ENCODE results near the gene MOGAT1.
"Not testable (repeated sequence)": the region's sequence is repeated elsewhere in the genome, so short reads cannot be mapped to it uniquely, and the experiment has no call there.

The MOGAT1 gene

DNA sequence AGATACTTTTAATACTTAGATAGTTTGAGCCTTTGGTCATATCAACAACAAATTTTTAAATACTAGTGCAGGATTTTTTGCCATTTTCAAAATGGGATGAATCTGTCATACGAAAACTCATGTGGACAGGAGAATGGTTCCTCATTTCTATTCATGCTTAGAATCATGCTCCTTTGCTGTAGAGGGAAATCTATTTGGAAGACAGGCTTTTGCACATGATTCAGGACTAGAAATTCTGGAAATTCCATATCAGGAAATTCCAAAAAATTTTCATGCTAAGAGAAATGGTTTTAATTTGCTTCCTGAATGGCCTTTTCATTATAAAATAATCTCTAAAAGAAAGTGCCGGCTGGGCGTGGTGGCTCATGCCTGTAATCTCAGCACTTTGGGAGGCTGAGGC is 39.3 kb downstream of the MOGAT1 start:
- no peak for DNase-seq (ENCODE audit: low read depth)

GRCh38 chr2:222711315-222711940 is 40.0 kb downstream of the MOGAT1 start:
- DNase-seq (ENCODE audit: low read depth), result no peak

DNA sequence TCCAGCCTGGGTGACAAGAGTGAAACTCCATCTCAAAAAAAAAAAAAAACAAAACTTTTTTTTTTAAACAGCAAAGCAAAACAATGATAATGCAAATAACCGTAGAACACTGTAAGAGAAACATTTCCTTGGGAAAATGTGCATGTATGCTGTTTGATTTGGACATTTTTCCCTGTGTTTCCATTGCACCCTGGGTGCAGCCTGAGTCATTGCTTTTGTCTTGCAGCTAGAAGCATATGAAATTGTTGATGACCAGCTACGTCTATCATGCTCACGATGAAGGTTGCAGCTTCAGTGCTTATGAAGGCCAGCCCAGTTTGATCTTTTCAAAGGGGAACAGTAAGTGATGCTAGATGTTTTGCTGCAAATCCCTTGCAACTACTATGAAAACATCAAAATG is 41.5 kb downstream of the MOGAT1 start:
- no peak for DNase-seq (ENCODE audit: low read depth)

DNA sequence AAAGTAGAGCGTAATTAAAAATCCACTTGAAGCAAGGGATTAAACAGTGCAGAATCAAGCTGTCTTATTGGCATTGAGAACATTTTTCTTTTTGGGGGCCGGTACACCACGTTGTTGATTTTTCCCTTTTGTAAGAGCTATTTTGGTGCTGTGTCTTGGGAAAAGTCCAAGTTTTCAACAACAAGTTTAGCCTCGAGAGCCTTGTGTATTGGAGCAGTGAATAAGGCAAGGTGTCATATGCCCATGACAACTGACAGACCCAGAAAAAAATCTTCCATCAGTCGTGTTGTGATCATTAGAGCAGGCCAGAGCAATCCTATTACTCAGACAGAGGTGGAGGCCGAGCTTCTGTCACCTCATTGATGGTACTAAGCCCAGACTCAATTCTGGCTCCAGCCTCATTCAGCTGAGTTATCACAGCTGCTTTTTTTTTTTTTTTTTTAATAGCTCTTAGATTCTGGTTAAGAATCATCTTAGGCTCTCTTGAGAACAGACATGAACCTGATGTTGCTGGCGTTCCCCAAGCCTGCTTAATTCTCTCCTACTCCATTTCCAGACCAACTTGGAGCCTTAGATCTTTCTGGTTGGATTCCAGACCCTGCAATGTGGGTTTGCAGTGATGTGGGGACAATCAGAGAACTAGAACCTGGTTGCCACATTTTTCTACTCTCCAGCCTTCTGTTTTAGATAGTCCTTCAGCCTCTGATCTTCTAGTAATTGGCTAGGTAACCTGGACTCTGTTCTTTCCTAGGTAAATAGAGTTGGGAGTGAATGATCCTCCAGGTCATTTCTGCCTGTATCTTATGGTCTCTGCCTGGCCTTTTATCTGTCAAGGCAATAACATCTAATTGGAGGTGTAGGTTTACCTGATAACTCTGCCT is 43.1 kb downstream of the MOGAT1 start:
- DNase-seq (ENCODE audit: low read depth), result no peak

DNA sequence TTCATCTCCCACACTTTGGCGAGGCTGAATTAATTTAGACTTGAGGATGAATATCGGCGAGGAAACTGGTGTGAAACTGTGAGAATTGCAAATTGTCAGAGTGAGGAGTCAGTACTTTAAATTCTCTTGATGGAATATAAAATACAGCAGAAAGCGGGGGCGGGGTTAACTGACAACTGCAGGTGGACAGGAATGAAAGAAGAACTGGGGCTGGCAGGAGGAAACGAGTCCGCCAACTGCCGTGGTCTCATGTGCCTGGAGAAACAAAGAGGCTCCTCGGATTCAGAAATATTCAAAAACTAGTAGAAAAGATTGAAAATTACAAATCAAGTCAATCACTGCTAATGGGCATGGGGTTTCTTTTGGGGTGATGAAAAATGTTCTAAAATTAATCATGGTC is 44.3 kb downstream of the MOGAT1 start:
- DNase-seq (ENCODE audit: low read depth), result no peak

DNA sequence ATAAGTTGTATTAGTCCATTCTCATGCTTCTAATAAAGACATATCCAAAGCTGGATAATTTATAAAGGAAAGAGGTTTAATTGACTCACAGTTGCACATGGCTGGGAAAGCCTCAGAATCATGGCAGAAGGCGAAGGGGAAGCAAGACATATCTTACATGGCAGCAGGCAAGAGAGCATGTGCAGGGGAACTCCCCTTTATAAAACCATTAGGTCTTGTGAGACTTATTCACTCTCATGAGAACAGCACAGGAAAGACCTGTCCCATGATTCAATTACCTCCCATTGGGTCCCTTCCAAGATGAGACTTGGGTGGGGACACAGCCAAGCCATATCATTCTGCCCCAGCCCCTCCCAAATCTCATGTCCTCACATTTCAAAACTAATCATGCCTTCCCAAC is 48.3 kb downstream of the MOGAT1 start:
- DNase-seq (ENCODE audit: low read depth), result not testable (repeated sequence)

DNA sequence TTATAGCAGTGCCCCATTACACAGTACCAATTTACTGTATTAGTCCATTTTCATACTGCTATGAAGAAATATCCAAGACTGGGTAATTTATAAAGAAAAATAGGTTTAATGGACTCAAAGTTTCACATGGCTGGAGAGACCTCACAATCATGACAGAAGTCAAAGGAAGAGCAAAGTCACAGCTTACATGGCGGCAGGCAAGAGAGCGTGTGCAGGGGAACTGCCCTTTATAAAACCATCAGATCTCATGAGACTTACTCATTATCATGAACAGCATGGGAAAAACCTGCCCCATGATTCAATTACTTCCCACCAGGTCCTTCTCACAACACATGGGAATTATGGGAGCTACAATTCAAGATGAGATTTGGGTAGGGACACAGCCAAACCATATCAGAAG is 50.1 kb downstream of the MOGAT1 start:
- DNase-seq (ENCODE audit: low read depth), result not testable (repeated sequence)

DNA sequence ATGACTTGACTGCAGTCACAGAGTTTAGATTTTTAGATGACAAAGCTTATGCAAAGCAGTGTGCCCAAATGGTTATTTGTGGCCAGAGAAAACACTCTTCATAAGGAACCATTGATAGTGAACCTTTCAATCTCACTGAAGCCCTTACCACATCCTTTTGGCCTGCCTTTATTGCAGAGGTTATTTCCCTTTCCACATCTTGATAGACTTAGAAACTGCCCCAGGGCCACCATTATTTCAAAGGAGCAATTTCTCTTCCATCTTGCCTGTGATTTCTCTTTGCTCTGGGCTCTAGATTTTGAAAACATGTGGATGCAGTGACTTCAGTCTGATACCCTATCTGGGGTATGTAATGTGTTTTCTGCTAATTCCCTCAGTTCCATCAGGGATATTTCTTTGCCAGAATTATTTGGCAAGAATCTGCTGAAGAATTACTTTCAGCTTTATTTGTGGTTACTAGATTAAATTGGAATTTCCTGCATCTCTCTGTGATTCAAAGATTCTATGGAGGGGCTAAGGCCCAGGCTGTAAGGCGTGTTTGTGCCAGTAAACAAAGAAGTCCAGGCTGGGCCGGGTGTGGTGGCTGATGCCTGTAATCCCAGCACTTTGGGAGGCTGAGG is 51.0 kb downstream of the MOGAT1 start:
- peak; percentile 48 for DNase-seq (ENCODE audit: low read depth)

DNA sequence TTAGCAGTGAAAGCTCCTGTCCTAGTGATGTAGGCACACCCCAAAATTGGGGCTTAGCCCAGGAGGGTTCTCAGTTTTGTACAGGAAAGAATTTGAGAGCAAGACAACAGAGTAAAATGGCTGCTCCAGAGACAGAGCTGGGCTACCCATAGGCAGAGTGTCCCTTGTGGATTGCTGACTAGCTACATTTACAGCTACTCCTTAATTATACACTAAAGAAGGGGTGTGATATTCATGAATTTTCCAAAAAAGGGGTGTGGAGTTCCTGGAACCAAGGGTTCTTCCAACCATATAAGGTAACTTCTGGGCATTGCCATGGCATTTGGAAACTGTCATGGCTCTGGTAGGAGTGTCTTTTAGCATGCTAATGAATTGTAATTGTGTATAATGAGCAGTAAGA is 52.8 kb downstream of the MOGAT1 start:
- no peak for DNase-seq (ENCODE audit: low read depth)

DNA sequence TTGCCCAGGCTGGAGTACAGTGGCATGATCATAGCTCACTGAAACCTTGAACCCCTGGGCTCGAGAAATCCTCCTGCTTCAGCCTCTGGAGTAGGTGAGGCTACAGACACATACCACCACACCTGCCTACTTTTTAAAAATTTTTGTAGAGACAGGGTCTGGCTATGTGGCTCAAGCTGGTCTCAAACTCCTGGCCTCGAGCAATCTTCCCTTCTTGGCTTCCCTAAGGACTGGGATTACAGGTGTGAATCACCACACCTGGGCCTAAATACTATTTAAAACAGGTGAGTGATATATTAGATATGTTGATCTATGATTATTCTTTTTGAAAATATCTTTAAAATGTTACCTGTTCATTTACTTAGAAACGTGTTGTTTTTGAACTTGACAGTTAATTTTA is 57.2 kb downstream of the MOGAT1 start:
- no peak for DNase-seq (ENCODE audit: low read depth)

GRCh38 chr2:222730366-222730999 is 59.0 kb downstream of the MOGAT1 start:
- no peak for DNase-seq (ENCODE audit: low read depth)

- no peak for DNase-seq (ENCODE audit: low read depth)
Observed at GRCh38 chr2:222731201-222731621, 59.8 kb downstream of the MOGAT1 start.

GRCh38 chr2:222732489-222733178 is 61.2 kb downstream of the MOGAT1 start:
- no peak for DNase-seq (ENCODE audit: low read depth)

DNA sequence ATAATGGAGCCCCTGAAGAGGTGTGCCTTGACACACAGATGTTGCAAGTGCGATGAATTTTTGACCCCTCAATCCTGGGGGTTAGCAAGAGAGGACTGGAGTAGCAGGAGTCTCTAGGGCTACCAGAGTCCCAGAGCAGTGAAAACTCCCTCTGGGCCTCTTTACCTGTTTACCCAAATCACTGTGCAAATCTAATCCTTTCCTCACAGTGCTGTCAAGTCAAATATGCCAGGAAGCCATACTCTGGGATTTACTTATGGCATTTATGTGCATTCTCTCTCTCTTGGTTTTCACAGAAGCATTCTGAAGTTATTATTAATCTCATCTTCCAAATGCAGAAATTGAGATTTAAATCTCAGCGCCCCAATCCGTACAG is 62.0 kb downstream of the MOGAT1 start:
- DNase-seq (ENCODE audit: low read depth), result no peak

DNA sequence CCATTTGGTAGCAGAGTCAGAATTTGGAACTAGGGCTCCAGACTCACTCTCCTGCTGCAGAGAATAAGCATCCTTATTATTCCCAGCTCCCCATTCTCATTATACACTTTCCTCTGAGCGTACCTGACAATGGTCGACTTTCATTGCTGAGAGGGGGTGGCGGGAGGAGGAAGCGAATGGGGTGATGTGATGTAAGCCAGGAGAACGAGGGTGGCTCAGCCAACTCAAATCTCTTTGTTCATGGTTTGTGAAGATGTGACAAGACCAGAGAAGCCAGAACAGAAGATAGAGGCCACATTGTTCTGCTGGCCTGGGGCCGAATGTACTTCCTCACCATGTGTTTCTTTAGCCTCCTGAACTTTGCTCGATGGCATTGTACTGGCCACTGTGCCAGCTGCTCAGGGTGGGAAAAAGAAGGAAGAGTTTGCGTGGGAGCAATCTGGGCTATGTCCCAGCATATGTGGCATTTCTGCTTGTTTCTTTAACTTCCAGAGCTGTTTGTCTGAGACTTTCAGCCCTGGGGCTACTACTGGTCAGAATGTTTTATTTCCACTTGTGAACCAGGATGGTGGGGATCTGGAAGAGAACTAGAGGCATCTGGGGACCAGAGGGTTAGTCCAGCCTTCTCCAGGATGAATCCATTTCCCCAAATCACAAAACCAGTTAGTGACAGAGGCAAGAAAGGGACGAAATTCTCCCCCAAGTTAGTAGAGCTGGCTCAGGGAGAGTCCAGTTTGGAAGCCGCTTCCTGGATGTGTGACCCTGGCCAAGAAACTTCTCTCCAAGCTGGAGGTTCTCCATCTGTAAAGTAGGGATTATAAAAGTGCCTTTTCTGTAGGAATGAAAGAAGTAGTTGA is 62.6 kb downstream of the MOGAT1 start:
- DNase-seq (ENCODE audit: low read depth), result no peak

DNA sequence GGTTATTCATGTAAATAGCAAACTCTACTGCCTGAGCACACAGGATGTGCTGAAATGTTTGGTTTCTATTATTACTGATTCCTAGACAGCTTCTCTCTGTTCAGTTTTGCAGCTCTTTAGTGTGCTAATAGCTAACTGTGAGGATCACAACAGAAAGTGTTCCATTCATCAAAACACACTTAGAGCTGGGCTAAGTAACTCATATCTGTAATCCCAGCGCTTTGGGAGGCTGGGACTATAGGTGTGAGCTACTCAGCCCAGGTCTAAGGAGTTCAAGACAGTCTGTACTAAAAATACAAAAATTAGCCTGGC is 63.2 kb downstream of the MOGAT1 start:
- no peak for DNase-seq (ENCODE audit: low read depth)

DNA sequence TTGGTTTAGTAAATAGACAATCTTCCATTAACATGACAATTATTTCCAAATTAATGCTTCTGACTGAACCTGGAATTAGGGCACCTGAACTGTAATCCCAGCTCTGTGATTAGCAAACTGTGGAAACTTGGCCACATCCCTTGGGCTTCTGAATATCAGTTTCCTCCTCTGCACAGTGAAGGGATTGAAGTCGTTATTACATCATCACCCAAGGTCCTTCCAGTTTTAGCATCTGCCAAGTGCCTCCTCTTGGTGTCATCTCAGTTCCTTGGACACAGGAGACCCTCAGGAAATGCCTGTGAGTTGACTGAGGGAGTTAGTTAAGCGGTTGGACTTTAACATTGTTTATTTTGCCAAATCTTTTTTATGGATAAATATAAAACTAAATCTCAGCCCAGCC is 64.8 kb downstream of the MOGAT1 start:
- DNase-seq (ENCODE audit: low read depth), result peak; percentile 35

- no peak for DNase-seq (ENCODE audit: low read depth)
Observed at GRCh38 chr2:222736924-222737323, 65.5 kb downstream of the MOGAT1 start.

- no peak for DNase-seq (ENCODE audit: low read depth)
Observed at GRCh38 chr2:222738312-222738711, 66.9 kb downstream of the MOGAT1 start.

- no peak for DNase-seq (ENCODE audit: low read depth)
Observed at GRCh38 chr2:222738809-222739208, 67.4 kb downstream of the MOGAT1 start.

GRCh38 chr2:222739939-222740338 is 68.5 kb downstream of the MOGAT1 start:
- no peak for DNase-seq (ENCODE audit: low read depth)
